Activated T-helper 2 cell treated with anti-CD3 and anti-CD28 coated beads, Interferon-gamma antibody, Interleukin-2, Interleukin-4, amounts not matched to agents 10 μg/mL and 5 μg/mL and 100 μg/mL, durations not matched to agents 14 hours and 24 hours and 36 hours (primary cell): ENCODE results near the gene SHISAL2B. TPM values are rescaled to one million over a fixed set of nuclear protein-coding genes. Genes with fewer than 3 reads are reported as not detected.
"Not testable (repeated sequence)": the region's sequence is repeated elsewhere in the genome, so short reads cannot be mapped to it uniquely, and the experiment has no call there.

ENCODE experiments used
- DNase-seq: peaks from one replicate; pipeline ENCODE4 v3.0.0; 2021; ENCODE audit warnings: low spot score
- H3K27ac Mint-ChIP-seq: one replicate; pipeline ENCODE4 v1.8.0; 2021; ENCODE audit warnings: mixed read lengths
- H3K27me3 Mint-ChIP-seq: one replicate; pipeline ENCODE4 v1.8.0; 2021; ENCODE audit warnings: low read depth, mixed read lengths
- H3K36me3 Mint-ChIP-seq: one replicate; pipeline ENCODE4 v1.8.0; 2021; ENCODE audit warnings: low read depth, mixed read lengths
- H3K4me1 Mint-ChIP-seq: one replicate; pipeline ENCODE4 v1.8.0; 2021; ENCODE audit warnings: low read depth, mixed read lengths
- H3K4me3 Mint-ChIP-seq: one replicate; pipeline ENCODE4 v1.8.0; 2021; ENCODE audit warnings: low read depth, mild to moderate bottlenecking, moderate library complexity, mixed read lengths
- H3K9me3 Mint-ChIP-seq: one replicate; pipeline ENCODE4 v1.8.0; 2021; ENCODE audit warnings: mixed read lengths
- intact Hi-C: fragments of 100-400 bp; cut with micrococcal nuclease; formaldehyde crosslinking; loops from one replicate; pipeline ENCODE4 v1.15.1; 2023
- total RNA-seq: library from RNA; stranded (reverse); gene quantifications from 2 replicates; pipeline ENCODE4 v1.2.3, GENCODE V29; 2022

SHISAL2B gene
- not detected in 2 replicates for total RNA-seq

GRCh38 chr5:64690417-64691151 is at the start of gene SHISAL2B:
SHISAL2B (plus strand) TSS chr5:64690503; CDS start chr5:64690624, 121 bp downstream.
- Mint-ChIP-seq H3K36me3 (no peaks in the 10 kb centered on the region), H3K4me1 (peaks cover 2% of the 10 kb centered on the region), H3K4me3 (peak within 1 kb of the TSS; percentile 13), H3K9me3 (peaks cover 2% of the 10 kb centered on the region), H3K27ac (no peak within 1 kb of the TSS), H3K27me3 (peaks cover 54% of the 10 kb centered on the region)
- DNase-seq, result no peak
- intact Hi-C loops, result no loop called here

GRCh38 chr5:64644831-64645230 is 45.5 kb upstream of the SHISAL2B start:
- Mint-ChIP-seq H3K27ac (no peak overlapping the region), H3K27me3 (no peaks in the 10 kb centered on the region), H3K4me1 (no peaks in the 10 kb centered on the region), H3K9me3 (no peaks in the 10 kb centered on the region), H3K36me3 (no peaks in the 10 kb centered on the region), H3K4me3 (no peak overlapping the region)
- intact Hi-C loops, result no loop called here
- DNase-seq, result no peak

GRCh38 chr5:64646169-64646568 is 44.1 kb upstream of the SHISAL2B start:
- H3K36me3 Mint-ChIP-seq, result no peaks in the 10 kb centered on the region
- H3K4me3 Mint-ChIP-seq, result no peak overlapping the region
- intact Hi-C loops, result no loop called here
- no peaks in the 10 kb centered on the region for H3K4me1 Mint-ChIP-seq
- DNase-seq, result no peak
- no peaks in the 10 kb centered on the region for H3K9me3 Mint-ChIP-seq
- no peak overlapping the region for H3K27ac Mint-ChIP-seq
- H3K27me3 Mint-ChIP-seq, result no peaks in the 10 kb centered on the region

GRCh38 chr5:64649512-64649911 is 40.8 kb upstream of the SHISAL2B start:
- intact Hi-C loops, result no loop called here
- DNase-seq, result no peak
- H3K4me1 Mint-ChIP-seq, result no peaks in the 10 kb centered on the region
- peaks cover under 1% of the 10 kb centered on the region for H3K27me3 Mint-ChIP-seq
- no peaks in the 10 kb centered on the region for H3K9me3 Mint-ChIP-seq
- no peaks in the 10 kb centered on the region for H3K36me3 Mint-ChIP-seq
- no peak overlapping the region for H3K27ac Mint-ChIP-seq
- H3K4me3 Mint-ChIP-seq, result no peak overlapping the region

GRCh38 chr5:64653766-64654560 is 36.3 kb upstream of the SHISAL2B start:
- DNase-seq, result no peak
- H3K36me3 Mint-ChIP-seq, result no peaks in the 10 kb centered on the region
- H3K27me3 Mint-ChIP-seq, result peaks cover 6% of the 10 kb centered on the region
- intact Hi-C loops, result no loop called here
- H3K27ac Mint-ChIP-seq, result no peak overlapping the region
- H3K4me3 Mint-ChIP-seq, result no peak overlapping the region
- H3K9me3 Mint-ChIP-seq, result no peaks in the 10 kb centered on the region
- H3K4me1 Mint-ChIP-seq, result no peaks in the 10 kb centered on the region

GRCh38 chr5:64654561-64654938 is 35.8 kb upstream of the SHISAL2B start:
- intact Hi-C loops, result no loop called here
- H3K27ac Mint-ChIP-seq, result no peak overlapping the region
- no peaks in the 10 kb centered on the region for H3K4me1 Mint-ChIP-seq
- H3K27me3 Mint-ChIP-seq, result peaks cover 7% of the 10 kb centered on the region
- H3K4me3 Mint-ChIP-seq, result no peak overlapping the region
- no peaks in the 10 kb centered on the region for H3K36me3 Mint-ChIP-seq
- no peaks in the 10 kb centered on the region for H3K9me3 Mint-ChIP-seq
- no peak for DNase-seq

- no peak overlapping the region for H3K27ac Mint-ChIP-seq
- H3K4me1 Mint-ChIP-seq, result no peaks in the 10 kb centered on the region
- intact Hi-C loops, result no loop called here
- no peaks in the 10 kb centered on the region for H3K36me3 Mint-ChIP-seq
- no peaks in the 10 kb centered on the region for H3K9me3 Mint-ChIP-seq
- no peak overlapping the region for H3K4me3 Mint-ChIP-seq
- no peak for DNase-seq
- peaks cover 7% of the 10 kb centered on the region for H3K27me3 Mint-ChIP-seq
Measured at GRCh38 chr5:64655596-64655995, 34.7 kb upstream of the SHISAL2B start.

GRCh38 chr5:64659289-64659688 is 31.0 kb upstream of the SHISAL2B start:
- no peak for DNase-seq
- H3K27ac Mint-ChIP-seq, result no peak overlapping the region
- no peak overlapping the region for H3K4me3 Mint-ChIP-seq
- H3K27me3 Mint-ChIP-seq, result peaks cover 8% of the 10 kb centered on the region
- intact Hi-C loops, result no loop called here
- H3K4me1 Mint-ChIP-seq, result no peaks in the 10 kb centered on the region
- no peaks in the 10 kb centered on the region for H3K9me3 Mint-ChIP-seq
- H3K36me3 Mint-ChIP-seq, result no peaks in the 10 kb centered on the region

- DNase-seq, H3K27me3 Mint-ChIP-seq, H3K9me3 Mint-ChIP-seq, H3K27ac Mint-ChIP-seq, H3K4me3 Mint-ChIP-seq, H3K4me1 Mint-ChIP-seq, intact Hi-C loops, H3K36me3 Mint-ChIP-seq: not testable (repeated sequence)
Measured at GRCh38 chr5:64663181-64663580, 27.1 kb upstream of the SHISAL2B start.

GRCh38 chr5:64665243-64665642 is 25.1 kb upstream of the SHISAL2B start:
- Mint-ChIP-seq H3K27ac (no peak overlapping the region), H3K9me3 (no peaks in the 10 kb centered on the region), H3K27me3 (peaks cover 6% of the 10 kb centered on the region), H3K4me1 (no peaks in the 10 kb centered on the region), H3K4me3 (no peak overlapping the region), H3K36me3 (no peaks in the 10 kb centered on the region)
- no peak for DNase-seq
- intact Hi-C loops, result no loop called here

GRCh38 chr5:64666078-64666477 is 24.2 kb upstream of the SHISAL2B start:
- H3K9me3 Mint-ChIP-seq, result no peaks in the 10 kb centered on the region
- H3K27me3 Mint-ChIP-seq, result peaks cover 6% of the 10 kb centered on the region
- H3K4me3 Mint-ChIP-seq, result no peak overlapping the region
- DNase-seq, result no peak
- H3K4me1 Mint-ChIP-seq, result no peaks in the 10 kb centered on the region
- no peak overlapping the region for H3K27ac Mint-ChIP-seq
- no peaks in the 10 kb centered on the region for H3K36me3 Mint-ChIP-seq
- intact Hi-C loops, result no loop called here

- DNase-seq, result no peak
- Mint-ChIP-seq H3K27me3 (peaks cover 6% of the 10 kb centered on the region), H3K27ac (no peak overlapping the region), H3K4me1 (no peaks in the 10 kb centered on the region), H3K4me3 (no peak overlapping the region), H3K9me3 (no peaks in the 10 kb centered on the region), H3K36me3 (no peaks in the 10 kb centered on the region)
- intact Hi-C loops, result no loop called here
Measured at GRCh38 chr5:64667068-64667467, 23.2 kb upstream of the SHISAL2B start.

GRCh38 chr5:64670277-64670676 is 20.0 kb upstream of the SHISAL2B start:
- intact Hi-C loops, result no loop called here
- no peak for DNase-seq
- H3K36me3 Mint-ChIP-seq, result no peaks in the 10 kb centered on the region

More at GRCh38 chr5:64670277-64670676, 20.0 kb upstream of the SHISAL2B start:
- Mint-ChIP-seq H3K27me3 (peaks cover 2% of the 10 kb centered on the region), H3K27ac (no peak overlapping the region), H3K9me3 (no peaks in the 10 kb centered on the region), H3K4me3 (no peak overlapping the region), H3K4me1 (no peaks in the 10 kb centered on the region)
